ENCODE data around the gene SLC26A1. TPM values are rescaled to one million over a fixed set of nuclear protein-coding genes. Genes with fewer than 3 reads are reported as not detected.

The SLC26A1 gene
- total RNA-seq, 1 donor from 2014 or later, result 0.22 TPM

GRCh38 chr4:959338-960139 is 33.7 kb downstream of the SLC26A1 start:
- intact Hi-C loops (cut with DNase I), result no loop called here
- DNase-seq (ENCODE audit: low spot score), result peak; percentile 70

- DNase-seq (ENCODE audit: low spot score), result no peak
- intact Hi-C loops (cut with DNase I), result no loop called here
Measured at GRCh38 chr4:958696-959337, 34.4 kb downstream of the SLC26A1 start.

- intact Hi-C loops (cut with DNase I), result no loop called here
Measured at GRCh38 chr4:958314-958665, 34.9 kb downstream of the SLC26A1 start.

GRCh38 chr4:957581-958313 is 35.5 kb downstream of the SLC26A1 start:
- DNase-seq (ENCODE audit: low spot score), result peak; percentile 67
- intact Hi-C loops (cut with DNase I), result no loop called here

More at GRCh38 chr4:958314-958665, 34.9 kb downstream of the SLC26A1 start:
- no peak for DNase-seq (ENCODE audit: low spot score)

GRCh38 chr4:957231-957580 is 36.0 kb downstream of the SLC26A1 start:
- intact Hi-C loops (cut with DNase I), result no loop called here
- peak; percentile 55 for DNase-seq (ENCODE audit: low spot score)

- intact Hi-C loops (cut with DNase I), result no loop called here
- no peak for DNase-seq (ENCODE audit: low spot score)
Measured at GRCh38 chr4:956531-957230, 36.5 kb downstream of the SLC26A1 start.

- intact Hi-C loops (cut with DNase I), result no loop called here
- DNase-seq (ENCODE audit: low spot score), result peak; percentile 68
Measured at GRCh38 chr4:955931-956381, 37.2 kb downstream of the SLC26A1 start.

- no peak for DNase-seq (ENCODE audit: low spot score)
- intact Hi-C loops (cut with DNase I), result no loop called here
Measured at GRCh38 chr4:955161-955921, 37.9 kb downstream of the SLC26A1 start.

- intact Hi-C loops (cut with DNase I), result no loop called here
- DNase-seq (ENCODE audit: low spot score), result no peak
Measured at GRCh38 chr4:954211-955020, 38.8 kb downstream of the SLC26A1 start.

- peak; percentile 47 for DNase-seq (ENCODE audit: low spot score)
- intact Hi-C loops (cut with DNase I), result no loop called here
Measured at GRCh38 chr4:953574-953915, 39.7 kb downstream of the SLC26A1 start.

GRCh38 chr4:952881-953573 is 40.2 kb downstream of the SLC26A1 start:
- intact Hi-C loops (cut with DNase I), result no loop called here
- DNase-seq (ENCODE audit: low spot score), result peak; percentile 57

GRCh38 chr4:951594-952468 is 41.4 kb downstream of the SLC26A1 start:
- intact Hi-C loops (cut with DNase I), result no loop called here
- peak; percentile 65 for DNase-seq (ENCODE audit: low spot score)

- DNase-seq (ENCODE audit: low spot score), result no peak
- intact Hi-C loops (cut with DNase I), result no loop called here
Measured at GRCh38 chr4:951186-951585, 42.0 kb downstream of the SLC26A1 start.

- intact Hi-C loops (cut with DNase I), result no loop called here
- no peak for DNase-seq (ENCODE audit: low spot score)
Measured at GRCh38 chr4:950136-951020, 42.8 kb downstream of the SLC26A1 start.

GRCh38 chr4:949656-950055 is 43.5 kb downstream of the SLC26A1 start:
- intact Hi-C loops (cut with DNase I), result no loop called here
- peak; percentile 50 for DNase-seq (ENCODE audit: low spot score)

- DNase-seq (ENCODE audit: low spot score), result peak; percentile 63
- intact Hi-C loops (cut with DNase I), result no loop called here
Measured at GRCh38 chr4:948936-949300, 44.3 kb downstream of the SLC26A1 start.

All from cardiac septum (tissue), 1 donor.